Stimulated activated CD8-positive, alpha-beta memory T cell treated with anti-CD3 and anti-CD28 coated beads, Interleukin-7, amount 100 ng/mL, for 48 hours (primary cell): ENCODE measurements around the gene CDK5RAP2.
"Not testable (repeated sequence)": the region's sequence is repeated elsewhere in the genome, so short reads cannot be mapped to it uniquely, and the experiment has no call there.

Experiments
- DNase-seq, 2 donors: peaks; one replicate each; pipeline ENCODE4 v3.0.0-alpha.2; 2020; ENCODE audit warnings: low read depth in 1 of 2; ENCODE audit errors: extremely low read depth in 1 of 2

The CDK5RAP2 gene

DNA sequence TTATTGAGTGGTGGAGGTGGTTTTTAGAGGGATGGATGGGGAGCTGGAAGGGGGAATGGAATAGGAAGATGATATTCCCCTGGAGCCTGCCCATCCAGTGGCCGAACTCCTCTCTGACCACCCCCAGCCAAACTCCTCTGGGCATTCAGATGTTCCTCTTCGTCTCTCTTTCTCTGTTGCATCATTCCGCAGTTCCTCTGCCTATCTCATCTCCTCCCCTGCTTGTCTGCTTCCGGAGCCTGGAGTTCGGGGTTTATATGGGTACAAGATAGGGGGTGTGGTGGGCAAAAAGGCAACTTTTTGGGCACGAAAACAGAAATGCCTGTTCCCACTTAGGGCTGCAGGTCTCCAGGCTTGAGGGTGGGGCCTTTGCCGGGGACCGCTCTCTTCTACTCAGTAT is 12.2 kb upstream of the CDK5RAP2 start:
- no peak for DNase-seq

DNA sequence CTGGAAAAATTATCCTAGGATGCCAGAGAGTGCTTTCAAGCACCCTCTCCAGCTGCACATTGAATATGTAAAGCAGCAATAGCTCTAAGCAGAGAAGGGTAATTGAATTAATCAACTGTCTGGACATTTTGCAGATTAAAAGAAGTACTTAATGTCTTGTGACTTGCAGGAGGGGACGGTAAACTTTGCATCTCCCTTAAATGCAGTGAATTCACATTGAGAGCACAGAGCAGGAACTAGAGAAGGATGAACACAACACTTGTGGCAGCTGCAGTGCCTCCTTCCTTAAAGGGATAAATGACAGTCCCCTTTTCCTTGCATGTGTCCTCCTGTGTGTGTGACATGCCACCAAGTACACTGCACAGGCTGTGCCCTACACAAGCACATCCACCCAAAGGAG is 7.4 kb upstream of the CDK5RAP2 start:
- no peak for DNase-seq

DNA sequence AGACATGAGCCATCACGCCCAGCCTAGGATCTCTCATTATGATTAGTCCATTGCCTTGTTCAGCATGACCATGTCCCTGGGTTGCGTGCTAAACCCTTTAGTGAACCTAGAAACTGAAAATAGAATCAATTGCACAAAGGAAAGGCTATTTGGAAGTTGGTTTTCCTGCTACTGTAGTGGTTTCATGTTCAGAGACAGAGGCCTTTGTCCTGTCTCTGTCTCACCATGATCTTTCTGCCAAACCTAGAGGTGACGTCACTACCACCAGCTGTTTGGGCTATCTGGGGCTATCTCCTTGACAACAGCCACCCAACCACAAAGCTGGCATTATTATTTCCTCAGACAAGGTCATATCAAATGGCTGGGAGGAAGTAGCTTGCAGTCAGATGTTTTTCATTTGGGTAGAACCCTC is 4.0 kb upstream of the CDK5RAP2 start:
- DNase-seq: peak in 1 of 2 donors; percentile 22

DNA sequence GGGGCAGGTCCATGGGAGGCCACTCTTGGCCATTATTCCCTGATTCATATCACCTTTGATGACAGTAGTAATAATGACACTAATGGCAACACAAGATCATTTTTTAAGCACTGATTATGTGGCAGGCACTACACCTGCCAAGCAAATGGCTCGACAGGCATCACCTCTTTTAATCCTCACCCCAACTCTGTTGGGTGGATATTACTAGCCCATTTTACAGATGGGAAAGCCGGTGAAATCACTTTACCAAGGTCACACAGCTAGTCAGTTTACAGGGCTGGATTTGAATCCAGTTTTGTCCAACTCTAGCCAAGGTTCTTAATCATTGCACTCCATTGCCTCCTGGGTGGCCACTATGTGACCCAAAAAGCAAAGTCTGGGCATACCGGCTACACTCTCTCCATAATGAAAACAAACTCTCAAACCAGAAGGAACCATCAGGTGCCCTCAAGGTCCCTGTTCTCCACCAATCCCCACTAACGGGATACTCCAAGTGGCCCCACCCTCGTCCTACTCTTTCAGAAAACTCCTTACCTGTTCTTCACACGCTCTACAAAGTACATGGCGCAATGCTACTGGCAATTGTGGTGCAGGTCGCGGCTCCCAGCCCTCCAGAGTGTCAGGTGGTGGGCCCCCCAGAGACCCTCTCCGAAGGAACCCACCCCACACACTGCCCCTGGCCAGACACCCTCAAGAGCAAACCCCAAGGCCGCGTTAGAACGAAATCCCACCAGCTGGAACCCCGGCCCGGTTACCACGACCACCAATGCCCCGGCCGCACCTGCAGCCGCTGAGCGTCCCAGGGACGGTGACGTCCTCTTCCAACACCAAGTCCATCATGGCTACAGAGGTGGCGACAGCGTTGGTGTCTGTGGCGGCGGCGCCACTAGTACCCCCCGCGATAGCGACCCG is 572 bp downstream of the CDK5RAP2 start:
- no peak for DNase-seq

DNA sequence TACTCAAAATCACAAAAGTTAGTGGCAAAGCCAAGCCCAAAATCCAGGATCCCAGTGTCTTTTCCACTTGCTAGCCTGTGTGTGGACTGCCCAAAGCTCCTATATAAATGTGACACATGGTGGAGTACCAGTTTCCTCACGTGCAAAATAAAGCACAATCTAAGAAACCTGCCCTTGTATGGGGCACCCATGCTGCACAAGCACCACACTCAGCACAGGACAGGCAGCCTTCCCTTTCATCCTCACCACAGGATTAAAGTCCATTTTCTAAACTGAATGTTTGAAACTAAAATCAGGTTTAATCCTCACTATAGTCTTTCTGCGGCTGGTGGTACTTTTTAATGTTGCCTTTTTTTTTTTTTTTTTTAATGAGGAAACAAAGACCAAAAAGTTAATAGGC is 5.5 kb downstream of the CDK5RAP2 start:
- DNase-seq: no peak

DNA sequence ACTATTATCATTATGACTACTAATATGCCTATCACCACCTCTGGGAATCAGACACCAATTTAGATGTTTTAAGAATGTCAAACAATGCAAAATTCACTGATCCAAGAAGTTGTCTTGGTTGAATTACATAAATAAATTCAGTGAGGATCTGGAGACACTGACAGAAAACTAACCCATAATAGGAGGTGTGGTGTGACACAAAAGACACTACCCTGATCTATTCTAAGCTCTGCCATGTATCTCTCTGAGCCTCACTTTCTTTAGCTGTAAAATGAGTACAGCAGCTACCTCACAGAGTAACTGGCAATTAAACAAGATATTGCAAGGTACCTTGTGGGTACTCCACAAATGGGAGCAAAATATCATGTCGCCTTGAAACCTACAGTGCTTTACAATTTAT is 7.5 kb downstream of the CDK5RAP2 start:
- DNase-seq: no peak

DNA sequence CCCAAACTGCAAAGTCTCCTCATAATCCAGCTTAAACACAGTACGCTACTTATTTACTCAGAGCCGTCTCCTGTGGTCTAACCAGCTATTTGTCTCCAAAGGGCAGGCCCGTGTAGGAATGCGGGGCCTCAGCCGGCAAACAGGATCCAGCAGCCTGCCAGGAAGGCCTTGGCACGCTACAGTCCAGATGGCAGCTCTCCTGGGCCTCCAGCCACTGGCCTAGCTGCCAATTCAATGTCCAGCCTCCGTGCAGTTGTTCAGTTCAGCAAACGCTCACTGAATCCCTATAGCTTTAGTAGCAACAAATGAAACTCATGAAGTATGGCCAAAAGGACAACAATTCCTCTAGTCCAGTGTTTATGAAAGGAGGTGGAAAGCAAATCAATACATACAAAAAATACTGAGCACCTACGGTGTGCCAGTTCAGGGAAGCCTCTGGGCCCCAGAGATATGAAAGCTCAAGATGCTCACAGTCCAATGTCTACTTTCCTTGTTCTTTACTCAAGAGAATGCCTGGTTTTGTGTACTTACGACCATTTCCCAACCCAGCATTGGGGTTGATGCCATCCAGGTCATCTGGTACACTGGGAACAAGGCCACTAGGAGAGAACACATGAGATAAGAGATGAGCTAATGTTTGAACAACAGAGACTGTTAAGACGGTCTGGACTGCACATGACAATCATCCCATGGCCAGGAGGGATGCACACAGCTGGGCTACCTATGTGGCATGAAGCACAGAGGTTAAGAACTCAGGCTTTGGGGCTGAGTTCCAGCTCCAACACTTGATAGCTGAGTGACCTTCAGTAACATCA is 8.3 kb downstream of the CDK5RAP2 start:
- no peak for DNase-seq

DNA sequence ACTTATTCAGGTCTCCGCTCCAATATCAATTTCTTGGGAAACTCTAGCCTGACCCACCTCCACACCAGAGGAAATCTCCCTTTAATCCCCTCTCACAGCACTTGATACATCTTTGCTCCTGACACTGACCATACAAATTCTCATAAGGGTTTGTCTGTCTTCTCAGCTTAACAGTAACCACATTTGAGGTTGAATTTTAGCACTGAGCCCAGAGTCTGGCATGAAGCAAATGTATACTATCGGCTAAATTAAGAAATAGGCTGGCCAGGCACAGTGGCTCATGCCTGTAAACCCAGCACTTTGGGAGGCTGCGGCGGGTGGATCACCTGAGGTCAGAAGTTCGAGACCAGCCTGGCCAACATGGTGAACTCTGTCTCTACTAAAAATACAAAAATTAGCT is 9.7 kb downstream of the CDK5RAP2 start:
- DNase-seq: no peak

DNA sequence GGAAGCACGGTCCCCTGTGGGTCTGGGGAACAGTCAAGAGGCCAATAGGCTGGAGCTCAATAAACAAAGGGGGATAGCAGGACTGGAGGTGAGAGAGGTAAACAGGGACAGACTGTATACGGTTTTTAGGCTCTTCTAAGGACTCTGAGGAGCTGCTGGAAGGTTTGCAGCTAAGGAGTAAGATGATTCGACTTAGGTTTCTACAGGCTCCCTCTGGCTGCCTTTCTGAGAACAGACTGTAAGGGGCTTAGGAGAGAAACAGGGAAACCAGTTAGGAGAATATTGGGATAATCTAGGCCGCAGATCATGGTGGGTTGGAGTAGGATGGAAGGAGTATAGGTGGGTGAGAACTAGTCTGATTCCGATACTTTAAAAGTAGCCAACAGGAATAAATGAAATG is 10.4 kb downstream of the CDK5RAP2 start:
- no peak for DNase-seq

DNA sequence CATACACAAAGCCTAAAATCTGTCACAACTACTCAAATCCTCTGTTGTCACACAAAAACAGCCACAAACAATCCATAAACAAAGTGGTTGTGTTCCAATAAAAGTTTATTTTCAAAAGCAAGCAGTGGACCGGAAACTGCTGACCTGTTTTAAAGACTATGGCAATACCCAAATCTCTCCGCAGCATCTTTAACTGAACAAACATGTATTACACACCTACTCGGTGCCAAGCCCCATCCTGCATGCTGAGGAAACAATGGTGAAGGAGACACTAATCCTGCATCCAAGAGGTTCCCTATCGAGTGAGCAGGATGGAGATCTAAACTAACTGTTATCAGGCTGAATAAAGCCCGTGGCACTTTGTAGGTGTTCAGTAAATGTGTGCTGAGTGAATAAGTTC is 11.2 kb downstream of the CDK5RAP2 start:
- no peak for DNase-seq

DNA sequence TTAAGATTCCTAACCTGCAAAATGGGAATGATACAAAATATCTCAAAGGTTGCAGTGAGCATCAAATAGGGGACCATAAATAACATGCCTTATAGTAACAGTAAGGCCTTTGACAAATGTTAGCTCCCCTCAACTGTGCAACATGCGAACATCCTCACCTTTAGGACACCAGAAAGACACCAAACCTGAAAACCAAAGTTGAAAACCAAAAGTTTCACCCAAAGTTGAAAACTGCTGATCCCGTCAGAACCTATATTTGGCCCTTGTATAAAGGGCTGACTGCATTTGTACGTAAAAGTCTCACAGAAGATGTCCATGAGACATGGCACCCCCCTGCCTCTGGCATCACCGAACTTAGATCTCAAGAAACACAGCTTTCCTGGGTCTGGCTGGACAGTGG is 12.1 kb downstream of the CDK5RAP2 start:
- no peak for DNase-seq

DNA sequence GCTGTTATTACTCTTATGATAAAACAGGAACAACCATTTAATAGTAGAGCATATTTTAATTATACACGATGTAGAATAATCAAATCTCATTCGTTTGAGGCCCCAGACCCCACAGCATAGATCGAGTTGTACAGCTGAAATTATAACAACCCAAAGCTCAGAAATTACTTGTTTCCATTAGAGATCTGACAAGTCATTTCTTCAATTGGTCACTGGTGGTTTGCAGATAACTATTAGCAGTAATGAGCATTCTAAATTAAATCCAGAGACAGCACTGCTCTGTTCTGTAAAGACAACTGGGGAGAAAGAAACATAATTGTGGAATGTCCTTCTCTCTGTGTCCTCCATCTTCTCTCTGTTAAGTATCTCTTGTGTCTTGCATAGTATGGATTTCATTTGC is 12.9 kb downstream of the CDK5RAP2 start:
- DNase-seq: no peak

DNA sequence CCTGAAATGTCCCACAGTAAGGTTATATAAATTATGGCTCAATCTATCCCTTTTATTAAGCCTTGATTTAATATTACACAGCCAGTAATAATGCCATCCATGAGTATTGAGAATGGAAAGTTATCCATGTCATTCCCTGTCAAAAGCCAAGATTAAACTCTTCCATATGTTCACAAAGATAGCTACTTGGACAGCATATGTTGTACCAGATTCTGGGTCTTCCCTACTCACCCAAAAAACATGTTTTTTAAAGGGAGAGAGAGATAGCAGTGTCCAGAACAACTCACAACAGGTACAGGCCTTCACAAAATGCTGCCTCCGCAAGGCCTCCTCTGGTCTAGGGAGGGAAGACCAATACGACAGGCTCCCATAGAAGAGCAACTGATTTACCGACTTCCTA is 15.4 kb downstream of the CDK5RAP2 start:
- no peak for DNase-seq

DNA sequence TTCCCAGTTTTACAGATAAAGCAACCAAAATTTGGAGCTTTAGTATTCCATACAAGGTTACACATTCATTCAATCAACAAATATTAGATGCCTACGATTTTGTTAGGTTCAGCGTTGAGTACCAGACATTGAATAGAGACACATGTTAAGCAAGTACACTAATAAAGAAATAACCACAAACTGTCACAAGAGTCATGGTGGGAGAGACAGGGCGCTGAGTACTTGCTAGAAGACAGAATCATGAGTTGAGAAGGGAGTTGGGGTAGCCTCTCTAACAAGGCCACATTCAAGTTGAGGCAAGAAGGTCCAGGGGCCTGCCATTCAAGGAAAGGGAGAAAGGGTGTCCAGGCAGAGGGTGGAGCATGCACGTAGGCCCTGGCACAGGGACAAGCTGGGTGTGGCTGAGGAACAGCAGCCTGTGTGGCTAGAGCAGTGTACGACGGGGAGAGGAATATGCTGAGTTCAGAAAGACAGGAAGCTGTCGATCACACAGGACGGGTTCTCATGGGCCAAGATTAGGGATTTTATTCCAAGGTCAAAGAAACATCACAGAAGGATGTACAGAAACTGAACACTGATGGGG is 17.0 kb downstream of the CDK5RAP2 start:
- no peak for DNase-seq

DNA sequence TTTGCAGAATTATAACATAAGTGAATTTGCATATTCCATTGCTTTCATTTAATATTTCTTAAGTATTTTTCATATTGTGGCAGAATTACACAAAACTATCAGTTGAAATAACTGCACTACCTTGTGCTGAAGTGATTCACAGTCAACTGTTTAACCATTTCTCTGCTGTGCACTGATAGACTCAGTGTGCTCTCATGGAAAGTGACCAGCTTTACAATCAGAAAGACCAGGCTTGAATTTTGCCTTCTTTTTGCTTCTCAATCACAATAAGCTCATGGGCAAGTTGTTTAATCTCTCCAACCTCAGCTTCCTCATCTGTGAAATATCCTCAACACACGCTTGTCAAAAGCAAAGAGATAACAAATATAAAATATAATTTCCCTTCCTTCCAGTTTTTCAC is 18.3 kb downstream of the CDK5RAP2 start:
- no peak for DNase-seq

DNA sequence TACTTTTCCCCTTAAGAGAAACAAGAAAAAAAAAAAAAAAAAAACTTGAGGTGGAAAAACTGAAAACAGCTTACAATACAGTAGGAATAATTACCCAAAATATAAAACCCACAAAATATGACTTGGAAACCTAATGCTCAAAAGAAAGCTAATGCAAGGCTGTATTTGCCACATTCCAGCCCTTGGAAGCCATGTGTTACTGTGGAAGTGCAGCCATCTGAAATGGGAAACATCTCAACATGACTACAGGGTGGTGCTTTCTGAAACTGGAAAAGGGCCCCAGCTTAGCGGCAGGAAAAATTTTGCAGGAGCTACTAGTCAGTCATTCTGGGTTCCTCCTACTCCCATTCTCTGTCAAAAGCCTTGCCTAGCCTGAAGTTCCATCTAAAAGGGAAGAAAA is 20.4 kb downstream of the CDK5RAP2 start:
- no peak for DNase-seq

DNA sequence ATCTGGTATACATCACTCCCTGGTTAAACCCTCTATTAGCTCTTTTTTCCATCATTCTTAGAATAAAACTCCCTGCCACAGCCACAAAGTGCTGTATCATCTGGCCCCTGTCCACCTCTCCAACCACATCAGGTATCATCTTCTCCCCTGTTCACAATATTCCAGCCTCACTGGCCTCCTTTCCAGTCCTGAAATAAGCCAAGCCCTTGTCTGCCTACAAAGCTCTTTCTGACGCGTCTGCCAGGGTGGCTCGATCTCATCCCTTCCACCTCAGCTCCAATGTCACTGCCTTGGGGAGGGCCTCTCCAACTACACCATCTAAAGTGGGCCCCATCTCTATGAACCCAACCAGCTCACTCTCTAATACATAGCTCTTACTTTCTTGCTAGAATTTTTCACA is 21.5 kb downstream of the CDK5RAP2 start:
- DNase-seq: no peak

DNA sequence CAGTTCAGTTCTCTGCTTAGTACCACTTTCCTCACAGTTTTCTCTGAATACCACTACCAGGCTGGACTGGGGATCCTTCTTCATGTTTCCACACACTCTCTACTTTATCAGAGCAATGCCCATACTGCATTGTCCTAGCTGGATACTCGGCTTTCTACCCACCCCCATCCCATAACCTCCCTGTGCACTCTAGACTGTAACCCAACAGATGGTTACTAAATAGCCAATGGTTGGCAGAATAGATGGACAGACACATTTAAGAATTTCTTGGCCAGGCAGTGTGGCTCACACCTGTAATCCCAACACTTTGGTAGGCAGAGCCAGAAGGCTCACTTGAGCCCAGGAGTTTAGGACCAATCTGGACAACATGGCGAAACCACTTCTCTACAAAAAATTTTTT is 22.8 kb downstream of the CDK5RAP2 start:
- DNase-seq: no peak

DNA sequence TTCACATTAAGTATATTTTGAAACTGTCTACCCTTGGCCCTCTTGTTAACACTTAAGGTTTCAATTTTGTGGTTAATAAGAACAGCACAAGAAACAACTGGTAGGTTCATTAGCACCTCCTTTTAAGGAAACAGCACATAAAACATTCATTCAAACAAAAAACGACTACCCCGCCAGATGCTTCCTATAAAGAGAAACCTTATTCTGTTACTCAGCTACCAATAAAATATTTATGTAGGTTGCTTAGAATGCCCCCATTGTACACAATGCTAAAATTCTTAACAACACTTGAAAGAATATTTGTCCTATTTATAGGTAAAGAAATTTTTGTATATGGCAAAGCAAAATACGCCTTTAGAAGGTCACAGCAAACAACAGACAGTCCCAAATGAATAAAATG is 23.2 kb downstream of the CDK5RAP2 start:
- DNase-seq: no peak

DNA sequence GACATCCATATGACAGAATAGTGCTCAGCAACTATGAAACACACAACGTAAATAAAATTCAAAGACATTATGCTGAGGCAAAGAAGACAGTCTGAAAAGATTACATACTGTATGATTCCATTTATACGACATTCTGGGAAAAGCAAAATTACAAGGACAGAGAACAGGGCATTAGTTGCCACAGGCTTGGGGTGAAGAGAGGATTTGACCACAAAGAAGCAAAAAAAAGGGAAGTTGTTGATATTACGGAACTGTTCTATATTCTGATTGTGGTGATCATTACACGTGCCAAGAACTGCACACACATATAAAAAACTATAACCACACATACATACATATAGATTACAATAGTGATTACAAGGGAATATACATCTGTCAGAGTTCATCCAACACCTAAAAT is 24.1 kb downstream of the CDK5RAP2 start:
- DNase-seq: no peak

DNA sequence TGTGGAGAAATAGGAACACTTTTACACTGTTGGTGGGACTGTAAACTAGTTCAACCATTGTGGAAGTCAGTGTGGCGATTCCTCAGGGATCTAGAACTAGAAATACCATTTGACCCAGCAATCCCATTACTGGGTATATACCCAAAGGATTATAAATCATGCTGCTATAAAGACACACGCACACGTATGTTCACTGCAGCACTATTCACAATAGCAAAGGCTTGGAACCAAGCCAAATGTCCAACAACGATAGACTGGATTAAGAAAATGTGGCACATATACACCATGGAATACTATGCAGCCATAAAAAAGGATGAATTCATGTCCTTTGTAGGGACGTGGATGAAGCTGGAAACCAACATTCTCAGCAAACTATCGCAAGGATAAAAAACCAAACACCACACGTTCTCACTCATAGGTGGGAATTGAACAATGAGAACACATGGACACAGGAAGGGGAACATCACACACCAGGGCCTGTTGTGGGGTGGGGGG is 27.7 kb downstream of the CDK5RAP2 start:
- not testable (repeated sequence) for DNase-seq
